Measurements from ENCODE around the gene P4HTM. TPM values are rescaled to one million over a fixed set of nuclear protein-coding genes. Genes with fewer than 3 reads are reported as not detected.

The P4HTM gene
- total and polyA plus RNA-seq, 2 of the 8 experiments (the other 6 are each of a cell fraction or from before 2014, with no cell fraction given): 19.1 to 25.4 TPM

DNA sequence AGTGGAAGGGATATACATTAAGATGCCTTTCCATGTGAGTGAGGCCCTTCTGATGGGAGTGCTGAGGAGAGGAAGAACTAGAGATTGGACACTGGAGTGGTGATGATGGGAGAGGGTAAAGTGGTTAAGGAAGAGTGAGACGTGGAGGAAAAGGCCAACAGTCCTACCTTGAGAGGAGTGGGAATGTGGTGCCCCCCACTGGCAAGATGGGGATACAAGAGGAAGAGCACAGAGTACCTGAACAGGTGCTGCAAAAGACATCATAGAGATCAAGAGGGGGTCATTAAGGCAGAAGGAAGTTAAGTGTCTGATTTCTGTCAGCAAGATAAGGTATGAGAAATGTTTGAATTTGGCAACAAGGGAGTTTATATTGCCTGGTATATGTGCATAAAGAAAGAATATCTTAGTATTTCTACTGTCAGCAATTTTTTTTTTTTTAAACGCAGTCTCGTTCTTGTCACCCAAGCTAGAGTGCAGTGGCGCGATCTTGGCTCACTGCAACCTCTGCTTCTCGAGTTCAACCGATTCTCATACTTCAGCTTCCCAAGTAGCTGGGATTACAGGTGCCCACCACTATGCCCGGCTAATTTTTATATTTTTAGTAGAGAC is 37.4 kb upstream of the P4HTM start:
- H2BK120ac ChIP-seq (replicated peaks; ENCODE audit: low read depth, low read length): no peak overlapping the region
- no peaks in the 10 kb centered on the region for H3K23me2 ChIP-seq (ENCODE audit: low read depth, low read length)
- H2BK5ac ChIP-seq (ENCODE audit: low read depth, low read length): no peak overlapping the region
- DNase-seq (ENCODE audit: low read depth in 1 of 2, low spot score in 2 of 2): peak; percentile 7 to 79
- H3K79me1 ChIP-seq (ENCODE audit: low read depth, low read length): no peaks in the 10 kb centered on the region; the same call in 1 of the 2 replicates
- H3K23ac ChIP-seq (ENCODE audit: insufficient read length): no peak overlapping the region
- peaks cover 0 to 5% of the 10 kb centered on the region in 2 experiments for H4K20me1 ChIP-seq (replicated peaks in 1 of 2; ENCODE audit: control insufficient read depth in 1 of 2, insufficient read depth in 2 of 2, low read length in 2 of 2)
- TF ChIP-seq RAD21 (IDR thresholded peaks at IDR 0.05 in 1 of 2, conservative IDR thresholded peaks at IDR 0.05 in 1 of 2; ENCODE audit: low read depth in 2 of 2, low read length in 2 of 2): peak; percentile 83
- TF ChIP-seq, protein P1, sequence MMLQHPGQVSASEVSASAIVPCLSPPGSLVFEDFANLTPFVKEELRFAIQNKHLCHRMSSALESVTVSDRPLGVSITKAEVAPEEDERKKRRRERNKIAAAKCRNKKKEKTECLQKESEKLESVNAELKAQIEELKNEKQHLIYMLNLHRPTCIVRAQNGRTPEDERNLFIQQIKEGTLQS (IDR thresholded peaks at IDR 0.05; ENCODE audit: insufficient read depth, low read depth, low read length): no peak
- TF ChIP-seq, protein P2, sequence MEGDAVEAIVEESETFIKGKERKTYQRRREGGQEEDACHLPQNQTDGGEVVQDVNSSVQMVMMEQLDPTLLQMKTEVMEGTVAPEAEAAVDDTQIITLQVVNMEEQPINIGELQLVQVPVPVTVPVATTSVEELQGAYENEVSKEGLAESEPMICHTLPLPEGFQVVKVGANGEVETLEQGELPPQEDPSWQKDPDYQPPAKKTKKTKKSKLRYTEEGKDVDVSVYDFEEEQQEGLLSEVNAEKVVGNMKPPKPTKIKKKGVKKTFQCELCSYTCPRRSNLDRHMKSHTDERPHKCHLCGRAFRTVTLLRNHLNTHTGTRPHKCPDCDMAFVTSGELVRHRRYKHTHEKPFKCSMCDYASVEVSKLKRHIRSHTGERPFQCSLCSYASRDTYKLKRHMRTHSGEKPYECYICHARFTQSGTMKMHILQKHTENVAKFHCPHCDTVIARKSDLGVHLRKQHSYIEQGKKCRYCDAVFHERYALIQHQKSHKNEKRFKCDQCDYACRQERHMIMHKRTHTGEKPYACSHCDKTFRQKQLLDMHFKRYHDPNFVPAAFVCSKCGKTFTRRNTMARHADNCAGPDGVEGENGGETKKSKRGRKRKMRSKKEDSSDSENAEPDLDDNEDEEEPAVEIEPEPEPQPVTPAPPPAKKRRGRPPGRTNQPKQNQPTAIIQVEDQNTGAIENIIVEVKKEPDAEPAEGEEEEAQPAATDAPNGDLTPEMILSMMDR (IDR thresholded peaks at IDR 0.05; ENCODE audit: control extremely low read depth in 1 of 3, insufficient read depth in 1 of 3, low read depth in 1 of 3, low read length in 3 of 3): peak; percentile 62 to 91 (median 78)
- no peak overlapping the region for H3K27ac ChIP-seq (ENCODE audit: low read depth, low read length)
- H3K4me1 ChIP-seq (replicated peaks in 1 of 4; ENCODE audit: control insufficient read depth in 3 of 4, insufficient read depth in 4 of 4, low read length in 3 of 4): peaks cover 0 to 7% (median 0%) of the 10 kb centered on the region in 4 experiments; a peak in 2 of 7 replicates
- no peak overlapping the region for H4K8ac ChIP-seq (ENCODE audit: extremely low read depth, insufficient read depth, low read length)
- no peak overlapping the region for H3K18ac ChIP-seq (ENCODE audit: extremely low read depth, low read length)
- ChIA-PET CTCF (ENCODE audit: partially characterized antibody) (interaction anchor here (0.6 to 6.1 kb wide), 19 partner anchors 9 to 279 kb away, joined by 3 to 53 read pairs (median 3); no protein-coding TSS in a partner anchor), POLR2A (ENCODE audit: partially characterized antibody) (interaction anchor here (1.0 to 1.1 kb wide), 2 partner anchors 11 to 69 kb away, joined by 3 to 5 read pairs; partner anchors contain the start of gene NDUFAF3)
- no peak overlapping the region for H2BK15ac ChIP-seq (ENCODE audit: low read length)
- H3K9me3 ChIP-seq (ENCODE audit: insufficient read depth in 2 of 2, low read depth in 1 of 2, low read length in 1 of 2): no peaks in the 10 kb centered on the region
- H3K4me2 ChIP-seq (ENCODE audit: insufficient read depth in 1 of 2, low read depth in 2 of 2, low read length in 2 of 2): no peak overlapping the region
- H3K4ac ChIP-seq (replicated peaks; ENCODE audit: insufficient read length, low read depth, low read length): no peak overlapping the region
- peaks cover 0 to 3% (median 0%) of the 10 kb centered on the region in 4 experiments; a peak in 2 of 8 replicates for H3K36me3 ChIP-seq (ENCODE audit: control insufficient read depth in 2 of 4, insufficient read depth in 4 of 4, low read length in 3 of 4)
- H2BK20ac ChIP-seq (ENCODE audit: low read length): no peak overlapping the region
- no peak overlapping the region for H2BK12ac ChIP-seq (ENCODE audit: low read depth, low read length)
- H3K56ac ChIP-seq (replicated peaks; ENCODE audit: insufficient read length, low read depth, low read length): no peak overlapping the region
- no peak overlapping the region for H4K91ac ChIP-seq (replicated peaks; ENCODE audit: insufficient read length, low read length)
- peak; percentile 98 for FAIRE-seq
- H3K27me3 ChIP-seq (replicated peaks in 1 of 4; ENCODE audit: control insufficient read depth in 3 of 4, extremely low read depth in 1 of 4, insufficient read depth in 3 of 4, low read length in 3 of 4): no peaks in the 10 kb centered on the region
- 91% methylated on average over 8 of the region's 8 CpGs; no CpG with 5 or more reads in 1 of the 2 experiments for WGBS, 2 experiments (ENCODE audit: extremely low coverage in 1 of 2, insufficient coverage in 1 of 2, insufficient read length in 1 of 2, insufficient replicate concordance in 2 of 2, low coverage in 1 of 2, low lambda C conversion rate in 2 of 2, missing lambda C conversion rate in 1 of 2)
- no peak overlapping the region for H3K9ac ChIP-seq (replicated peaks in 1 of 4; ENCODE audit: extremely low read depth in 1 of 4, low read depth in 3 of 4, low read length in 3 of 4)
- H3K79me2 ChIP-seq (ENCODE audit: control insufficient read depth in 1 of 2, insufficient read depth in 2 of 2, low read length in 2 of 2): peaks cover 0 to 54% of the 10 kb centered on the region in 2 experiments; a peak in 2 of 4 replicates
- no peak overlapping the region for H2AFZ ChIP-seq (ENCODE audit: low read length)
- H2AK5ac ChIP-seq (ENCODE audit: low read depth, low read length): no peak overlapping the region
- no peak overlapping the region for H3K14ac ChIP-seq (ENCODE audit: insufficient read length)
- no peak overlapping the region for H4K5ac ChIP-seq (ENCODE audit: insufficient read length, low read depth, low read length)
- H3K4me3 ChIP-seq (ENCODE audit: extremely low read depth in 1 of 4, insufficient read depth in 2 of 4, low read depth in 3 of 4, low read length in 4 of 4): no peak overlapping the region

Data from H1 (cell line).